GM19043 (cell line): ENCODE data around the gene MPDU1.
"Not testable (repeated sequence)": the region's sequence is repeated elsewhere in the genome, so short reads cannot be mapped to it uniquely, and the experiment has no call there.

Experiments used
- ATAC-seq: cut with Tn5 transposase; IDR thresholded peaks from one replicate; pipeline ENCODE4 v1.9.1; 2021; ENCODE audit warnings: low read depth; ENCODE audit not compliant: unreplicated experiment

MPDU1 gene

DNA sequence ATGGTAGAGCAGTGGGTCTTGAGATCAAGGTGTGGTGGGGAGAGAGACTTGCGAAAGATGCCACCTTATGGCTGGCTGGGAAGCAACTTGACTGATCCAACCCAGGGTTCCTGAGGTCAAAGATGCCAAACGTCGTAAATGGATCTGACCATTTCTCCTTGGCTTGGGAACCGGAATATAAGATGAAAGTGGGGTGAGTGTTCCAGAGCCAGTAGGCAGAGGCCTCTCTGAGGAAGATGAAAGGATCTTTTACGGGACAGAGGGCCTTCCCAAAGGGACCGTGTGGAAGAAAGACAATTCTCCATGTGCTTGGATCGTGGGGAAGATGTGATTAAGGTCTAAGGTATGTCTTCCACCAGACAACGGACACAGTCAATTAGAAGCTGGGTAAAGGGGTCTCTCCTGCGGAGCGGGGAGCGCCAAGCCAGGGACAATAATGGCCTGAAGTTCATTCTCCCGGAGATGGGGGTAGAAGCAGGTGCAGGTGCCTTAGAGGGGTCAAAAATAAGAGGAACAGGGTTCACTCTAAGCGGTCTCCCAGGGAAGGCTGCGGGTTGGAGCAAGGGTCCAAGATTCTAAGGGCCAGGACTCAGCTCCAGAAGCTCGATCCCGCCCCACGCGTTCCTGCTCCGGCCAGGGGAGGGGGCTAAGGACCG lies 30.2 kb downstream of the MPDU1 start:
- ATAC-seq, result no peak

DNA sequence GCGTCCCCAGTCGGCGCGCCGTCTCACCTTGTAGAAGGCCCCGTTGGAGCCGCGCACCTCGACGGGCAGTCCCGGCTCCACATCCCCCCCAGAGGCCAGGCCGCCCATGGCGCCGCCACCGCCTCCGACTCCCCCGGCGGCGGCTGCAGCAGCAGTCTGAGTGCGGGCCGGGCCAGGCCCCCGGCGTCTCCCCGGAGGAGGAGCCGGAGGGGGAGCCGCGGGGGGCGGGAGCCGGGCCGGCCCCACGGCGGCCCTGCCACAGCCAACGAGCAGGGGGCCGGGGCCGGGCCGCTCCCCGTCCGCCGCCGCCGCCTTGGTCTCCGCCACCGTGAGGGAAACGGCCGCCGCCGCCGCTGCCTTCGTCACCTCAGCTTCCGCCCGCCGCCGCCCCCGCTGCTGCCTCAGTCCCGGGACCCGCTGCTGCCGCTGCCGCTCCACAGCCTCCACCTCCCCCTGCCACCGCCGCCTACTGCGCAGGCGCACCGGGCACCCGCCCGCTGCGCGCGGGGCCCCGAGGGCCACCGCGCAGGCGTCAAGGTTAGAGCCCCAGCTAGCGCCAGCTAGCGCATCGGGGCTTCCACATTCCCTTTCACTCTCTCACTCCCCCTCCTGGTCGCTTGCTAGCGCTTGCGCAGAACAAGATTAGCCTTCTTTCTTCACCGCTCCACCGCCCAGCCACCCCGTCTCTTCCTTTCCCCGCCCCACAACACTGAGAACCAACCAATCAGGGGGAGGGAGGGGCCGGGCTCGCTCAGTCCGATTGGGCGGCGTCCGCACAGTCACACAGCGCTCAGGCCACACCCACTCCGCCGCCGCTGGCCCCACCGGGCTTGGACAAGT lies 31.0 kb downstream of the MPDU1 start, which contains the start of gene FXR2:
TSS of gene FXR2 (minus strand) at position 473 of the 840 bp plus-strand sequence. CDS start at position 108, 365 bp downstream.
- peak; percentile 87 for ATAC-seq

DNA sequence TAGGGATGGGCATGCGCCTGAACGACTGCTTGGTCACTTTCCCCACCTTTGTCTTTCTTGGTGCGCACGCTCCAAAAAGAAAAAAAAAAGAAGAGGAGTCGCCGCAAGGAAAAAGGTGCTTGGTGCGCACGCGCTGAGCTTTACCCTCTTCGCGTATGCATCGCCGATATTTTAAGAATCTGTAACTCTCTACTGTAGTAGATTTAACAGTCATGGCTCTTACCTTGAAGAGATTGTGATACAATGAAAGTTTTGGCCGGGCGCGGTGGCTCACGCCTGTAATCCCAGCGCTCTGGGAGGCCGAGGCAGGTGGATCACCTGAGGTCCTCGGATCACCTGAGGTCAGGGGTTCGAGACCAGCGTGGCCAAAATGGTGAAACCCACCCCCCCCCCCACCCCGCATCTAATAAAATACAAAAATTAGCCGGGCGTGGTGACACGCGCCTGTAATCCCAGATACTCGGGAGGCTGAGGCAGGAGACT lies 31.7 kb downstream of the MPDU1 start:
- no peak for ATAC-seq

DNA sequence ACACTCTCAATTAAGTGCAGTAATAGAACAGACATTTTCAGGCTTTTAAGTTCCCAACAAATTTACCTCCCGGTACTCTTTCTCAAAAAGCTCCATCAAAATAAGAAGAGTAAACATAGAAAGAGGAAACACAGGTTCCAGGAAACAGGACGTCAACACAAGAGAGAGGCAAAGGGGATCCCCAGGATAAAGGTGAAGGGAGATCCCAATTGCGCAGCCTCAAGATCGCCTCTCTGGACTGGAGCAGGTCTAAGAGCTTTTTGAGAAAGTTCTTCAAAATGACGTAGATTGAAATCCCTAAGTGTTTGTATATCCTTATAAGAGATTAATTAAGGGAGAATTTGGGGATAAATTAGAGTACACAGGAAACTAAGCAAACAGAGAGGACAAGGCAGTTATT lies 35.0 kb downstream of the MPDU1 start:
- ATAC-seq, result no peak

DNA sequence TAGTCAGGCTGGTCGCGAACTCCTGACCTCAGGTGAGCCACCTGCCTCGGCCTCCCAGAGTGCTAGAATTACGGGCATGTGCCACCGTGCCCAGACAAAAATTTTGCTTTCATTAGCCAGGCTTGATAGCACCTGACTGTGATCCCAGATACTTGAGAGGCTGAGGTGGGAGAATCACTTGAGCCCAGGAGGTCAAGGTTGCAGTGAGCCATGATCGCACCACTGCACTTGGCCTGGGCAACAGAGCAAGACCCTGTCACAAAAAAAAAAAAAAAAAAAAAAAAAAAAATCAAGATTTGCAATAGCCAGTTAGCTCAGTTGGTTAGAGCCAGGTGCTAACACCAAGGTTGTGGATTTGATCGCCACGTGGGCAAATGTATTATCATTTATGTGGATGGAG lies 37.2 kb downstream of the MPDU1 start:
- no peak for ATAC-seq

DNA sequence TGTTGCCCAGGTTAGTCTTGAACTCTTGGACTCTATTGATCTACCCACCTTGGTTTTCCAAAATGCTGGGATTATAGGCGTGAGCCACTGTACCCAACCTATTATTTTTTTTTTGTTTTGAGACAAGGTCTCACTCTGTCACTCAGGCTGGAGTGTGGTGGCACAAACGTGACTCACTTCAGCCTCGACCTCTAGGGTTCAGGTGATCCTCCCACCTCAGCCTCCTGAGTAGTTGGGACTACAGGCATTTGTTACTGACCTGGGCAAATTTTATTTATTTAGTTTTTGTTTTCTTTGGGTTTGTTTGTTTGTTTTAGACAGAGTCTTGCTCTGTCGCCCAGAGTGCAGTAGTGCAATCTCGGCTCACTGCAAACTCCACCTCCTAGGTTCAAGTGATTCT lies 40.0 kb downstream of the MPDU1 start:
- no peak for ATAC-seq

DNA sequence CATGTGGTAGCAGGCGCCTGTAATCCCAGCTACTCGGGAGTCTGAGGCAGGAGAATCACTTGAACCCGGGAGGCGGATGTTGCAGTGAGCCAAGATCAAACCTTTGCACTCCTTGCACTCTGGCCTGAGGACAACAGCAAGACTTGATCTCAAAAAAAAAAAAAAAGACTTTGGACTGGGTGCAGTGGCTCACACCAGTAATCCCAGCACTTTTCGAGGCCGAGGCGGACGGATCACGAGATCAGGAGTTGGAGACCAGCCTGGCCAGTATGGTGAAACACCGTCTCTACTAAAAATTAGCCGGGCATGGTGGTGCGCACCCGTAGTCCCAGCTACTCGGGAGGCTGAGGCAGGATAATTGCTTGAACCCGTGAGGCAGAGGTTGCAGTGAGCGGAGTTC lies 42.1 kb downstream of the MPDU1 start:
- not testable (repeated sequence) for ATAC-seq

DNA sequence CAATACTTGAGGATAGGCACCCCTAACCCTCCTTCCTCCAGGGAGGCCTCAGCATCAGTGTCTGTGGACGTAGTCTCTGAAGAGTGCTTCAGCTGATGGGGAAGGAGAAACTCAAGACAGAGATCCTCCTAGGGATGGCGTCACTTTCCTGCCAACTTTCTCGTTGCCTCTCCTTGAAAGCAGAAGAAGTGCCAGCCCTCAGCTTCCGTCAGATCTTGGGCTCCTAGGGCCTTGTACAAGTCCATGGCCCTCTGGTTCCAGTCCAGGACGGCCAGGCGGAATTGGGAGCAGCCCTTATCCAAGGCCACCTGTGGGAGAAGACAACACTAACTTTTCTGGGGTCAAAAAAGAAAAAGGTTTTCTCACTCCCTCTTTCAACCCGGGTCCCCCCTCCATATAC lies 42.7 kb downstream of the MPDU1 start:
- no peak for ATAC-seq

DNA sequence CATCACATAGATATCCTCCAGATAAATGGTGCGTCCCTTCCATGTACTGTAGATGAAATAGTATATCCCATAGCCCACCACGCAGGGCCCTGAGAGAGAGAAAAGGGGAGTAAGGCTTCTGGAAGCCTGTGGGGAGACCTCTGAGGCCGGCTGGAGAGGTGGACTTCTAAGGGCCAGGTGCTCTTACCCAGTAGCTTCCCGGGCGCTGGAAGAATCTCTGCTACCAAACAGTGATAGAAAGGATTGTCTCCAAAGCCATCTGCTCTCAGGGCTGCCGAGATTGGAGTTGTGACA lies 43.3 kb downstream of the MPDU1 start:
- ATAC-seq, result no peak

DNA sequence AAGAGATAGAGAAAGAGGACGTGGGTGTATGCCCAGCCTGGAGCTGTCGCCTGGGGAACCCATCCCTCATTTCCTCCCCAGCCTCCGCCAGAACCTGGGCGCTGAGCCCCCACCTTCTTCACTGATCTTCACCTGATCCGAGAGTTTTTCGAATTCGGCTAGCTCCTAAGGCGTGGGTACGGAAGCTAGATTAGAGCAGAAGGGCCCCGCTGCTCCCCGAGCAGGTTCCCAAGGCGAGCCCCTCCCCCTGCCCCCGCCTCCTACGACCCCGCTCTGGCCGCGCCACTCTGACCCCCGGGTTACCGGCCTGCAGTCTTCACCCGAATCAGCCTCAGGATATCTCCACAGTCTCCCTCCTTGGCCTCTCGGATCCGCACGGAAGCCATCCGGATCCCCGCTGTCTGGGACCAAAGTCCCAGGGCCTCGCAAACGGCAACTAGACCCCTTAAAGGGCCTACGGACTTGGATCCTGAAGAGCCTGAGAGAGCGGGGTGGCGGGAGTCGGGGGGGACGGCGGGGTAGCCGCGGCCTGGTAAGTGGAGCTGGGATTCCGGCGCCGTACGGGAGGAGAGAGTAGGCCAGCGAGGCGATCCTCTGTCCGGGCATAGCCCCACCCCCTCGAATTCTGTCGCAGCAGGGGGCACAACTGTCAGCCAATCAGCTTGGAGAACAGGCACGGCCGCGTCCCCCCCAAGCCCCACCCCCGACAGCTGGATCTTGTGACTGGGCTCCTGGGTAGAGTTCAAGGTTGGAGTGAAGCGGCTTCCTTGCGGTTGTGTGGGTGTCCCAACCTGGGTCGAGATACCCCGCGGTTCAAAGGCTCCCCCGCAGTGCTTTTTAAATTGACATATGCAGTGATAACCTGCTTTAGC lies 43.8 kb downstream of the MPDU1 start, which contains the start of gene SAT2:
TSS of gene SAT2 (minus strand) at position 572 of the 872 bp plus-strand sequence. CDS start at position 386, 186 bp downstream.
- ATAC-seq, result peak; percentile 86

DNA sequence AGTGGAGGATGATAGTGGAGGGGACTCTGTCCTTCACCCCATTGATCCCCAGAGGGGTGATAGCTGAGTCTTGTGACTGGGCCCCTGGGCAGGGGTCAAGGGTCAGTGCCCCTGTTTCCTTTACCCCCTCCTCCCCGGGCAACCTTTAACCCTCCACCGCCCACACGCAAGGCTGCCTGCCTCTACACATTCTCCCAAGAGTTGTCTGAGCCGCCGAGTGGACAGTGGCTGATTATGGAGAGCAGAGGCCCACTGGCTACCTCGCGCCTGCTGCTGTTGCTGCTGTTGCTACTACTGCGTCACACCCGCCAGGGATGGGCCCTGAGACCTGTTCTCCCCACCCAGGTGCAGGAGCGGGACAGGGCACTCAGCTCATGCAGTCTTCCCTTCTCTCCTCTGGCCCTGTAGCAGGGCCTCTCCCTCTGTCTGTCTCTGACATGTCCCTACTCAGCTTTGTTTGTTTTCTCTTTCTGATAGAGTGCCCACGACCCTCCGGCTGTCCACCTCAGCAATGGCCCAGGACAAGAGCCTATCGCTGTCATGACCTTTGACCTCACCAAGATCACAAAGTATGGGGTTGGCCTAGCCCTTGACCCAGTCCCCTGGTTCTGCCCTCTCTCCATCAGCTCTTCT lies 46.4 kb downstream of the MPDU1 start, which contains the start of gene SHBG:
TSS of gene SHBG (plus strand) at position 197 of the 633 bp plus-strand sequence. CDS start at position 235, 38 bp downstream.
- no peak for ATAC-seq

DNA sequence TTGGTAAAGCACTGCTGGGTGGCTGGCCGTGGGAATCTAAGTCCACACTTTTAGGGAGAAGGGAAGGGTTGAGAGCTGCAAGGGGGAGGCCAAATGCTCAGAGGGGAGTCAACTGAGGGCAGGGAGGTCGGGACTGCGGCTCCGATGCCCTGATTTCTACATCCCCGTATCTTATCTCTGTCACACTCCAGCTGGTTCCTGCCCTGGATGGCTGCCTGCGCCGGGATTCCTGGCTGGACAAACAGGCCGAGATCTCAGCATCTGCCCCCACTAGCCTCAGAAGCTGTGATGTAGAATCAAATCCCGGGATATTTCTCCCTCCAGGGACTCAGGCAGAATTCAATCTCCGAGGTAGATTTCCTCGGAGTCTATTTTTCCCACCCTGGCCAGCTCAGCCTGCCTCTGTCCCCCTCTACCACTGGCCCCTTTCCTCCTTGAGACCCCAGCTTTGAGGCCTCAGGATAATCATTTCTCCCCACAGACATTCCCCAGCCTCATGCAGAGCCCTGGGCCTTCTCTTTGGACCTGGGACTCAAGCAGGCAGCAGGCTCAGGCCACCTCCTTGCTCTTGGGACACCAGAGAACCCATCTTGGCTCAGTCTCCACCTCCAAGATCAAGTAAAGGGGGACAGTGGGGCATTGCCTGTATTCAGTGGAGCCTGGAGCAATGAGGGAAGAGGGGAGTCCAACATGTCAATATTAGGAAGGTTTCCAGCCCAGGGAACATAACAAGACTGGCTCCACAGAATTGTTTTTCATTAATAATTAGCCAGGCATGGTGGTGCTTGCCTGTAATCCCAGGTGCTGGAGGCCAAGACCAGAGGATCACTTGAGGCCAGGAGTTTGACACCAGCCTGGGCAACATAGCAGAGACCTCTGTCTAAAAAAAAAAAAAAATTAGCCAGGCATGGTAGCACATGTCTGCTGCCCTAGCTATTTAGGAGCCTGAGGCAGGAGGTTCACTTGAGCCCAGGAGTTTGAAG lies 48.0 kb downstream of the MPDU1 start:
- ATAC-seq, result no peak

DNA sequence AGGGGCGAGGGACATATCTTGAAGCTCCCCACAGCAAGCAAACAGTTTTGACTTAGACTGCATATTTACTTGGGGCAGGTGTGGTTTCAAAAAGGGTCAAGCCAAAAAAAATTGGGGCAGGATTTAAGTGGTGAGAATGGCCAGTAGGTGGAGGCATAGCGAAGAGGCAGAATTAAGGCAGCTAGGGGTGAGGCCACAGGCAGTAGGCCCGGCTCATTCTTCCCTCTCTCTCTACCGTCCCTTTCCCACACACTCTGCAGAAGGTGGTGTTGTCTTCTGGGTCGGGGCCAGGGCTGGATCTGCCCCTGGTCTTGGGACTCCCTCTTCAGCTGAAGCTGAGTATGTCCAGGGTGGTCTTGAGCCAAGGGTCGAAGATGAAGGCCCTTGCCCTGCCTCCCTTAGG lies 48.8 kb downstream of the MPDU1 start:
- ATAC-seq, result no peak

DNA sequence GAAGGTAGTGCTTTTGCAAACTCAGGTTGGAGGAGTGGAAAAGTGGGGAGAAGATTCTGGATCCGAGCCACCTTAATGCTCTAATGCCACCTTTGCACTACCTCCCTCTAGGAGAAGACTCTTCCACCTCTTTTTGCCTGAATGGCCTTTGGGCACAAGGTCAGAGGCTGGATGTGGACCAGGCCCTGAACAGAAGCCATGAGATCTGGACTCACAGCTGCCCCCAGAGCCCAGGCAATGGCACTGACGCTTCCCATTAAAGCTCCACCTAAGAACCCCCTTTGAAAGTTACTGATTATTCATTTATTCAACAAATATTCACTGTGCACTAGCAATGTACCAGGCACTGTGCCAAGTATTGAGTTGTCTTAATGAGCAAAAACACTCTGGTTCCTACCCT lies 49.4 kb downstream of the MPDU1 start:
- ATAC-seq, result no peak

DNA sequence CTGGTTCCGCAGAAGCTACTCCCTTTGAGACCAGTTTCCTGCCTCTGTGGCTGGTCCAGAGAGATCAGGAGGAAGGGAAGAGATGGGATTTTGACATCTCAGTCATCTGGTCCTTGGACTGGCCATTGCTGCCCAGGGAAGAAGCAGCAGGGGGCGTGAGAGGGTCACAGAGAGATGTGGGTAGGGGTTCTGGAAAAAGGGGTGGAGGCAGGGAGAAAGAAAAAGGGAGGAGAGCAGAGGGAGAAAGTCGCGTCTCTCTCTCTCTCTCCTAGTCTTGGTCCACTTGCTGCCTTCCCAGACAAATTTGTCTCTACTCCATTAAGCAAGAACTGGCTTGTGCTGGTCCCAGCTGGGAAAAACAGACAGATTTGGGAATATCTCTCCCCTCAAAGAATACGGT lies 50.7 kb downstream of the MPDU1 start:
- no peak for ATAC-seq

DNA sequence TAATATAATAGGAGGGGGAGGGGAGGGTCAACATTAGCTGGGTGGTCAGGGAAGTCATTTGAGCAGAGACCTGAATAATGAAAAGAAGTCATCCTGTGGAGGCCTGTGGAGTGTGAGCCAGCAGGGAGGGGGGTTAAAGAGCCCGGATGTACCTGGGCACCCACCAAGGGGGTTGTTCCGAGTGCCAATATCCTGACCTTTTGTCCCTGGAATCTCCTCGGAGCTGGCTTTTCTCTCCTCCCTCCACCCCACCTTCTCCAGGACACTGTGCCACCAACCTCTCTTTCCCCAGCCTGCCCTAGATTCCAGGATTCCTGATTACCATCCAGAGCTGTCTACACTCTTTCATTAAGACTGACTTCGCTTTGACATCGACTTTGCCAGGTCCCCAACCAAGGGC lies 52.5 kb downstream of the MPDU1 start:
- ATAC-seq, result no peak
